Thoracic aorta (tissue), 2 donors: ENCODE measurements around the gene PHLDB2. TPM values are rescaled to one million over a fixed set of nuclear protein-coding genes. Genes with fewer than 3 reads are reported as not detected.
A peak's percentile ranks its signal among the peaks of the same experiment; 100 is the strongest.

Experiments
- ATAC-seq: fragments of 150-250 bp; one replicate; pipeline ENCODE4 v1.8.0; 2017; ENCODE audit warnings: low read depth; ENCODE audit not compliant: insufficient number of reproducible peaks, low FRiP score
- DNase-seq: peaks from one replicate; pipeline ENCODE4 v3.0.0-alpha.2; 2020; ENCODE audit warnings: low spot score
- H3K27ac ChIP-seq, 2 donors: fragments of 200-600 bp; sonication (generic); 1 replicate in 1 of 2; 2 replicates in 1 of 2; pipeline ENCODE4 v1.5.1; 2016; ENCODE audit warnings: mild to moderate bottlenecking in 2 of 2, moderate library complexity in 2 of 2
- H3K27me3 ChIP-seq: fragments of 200-600 bp; sonication (generic); replicated peaks from 2 replicates; pipeline ENCODE4 v1.6.0; 2016; ENCODE audit warnings: mild to moderate bottlenecking; ENCODE audit not compliant: insufficient read depth
- H3K36me3 ChIP-seq: fragments of 200-600 bp; sonication (generic); one replicate; pipeline ENCODE4 v1.5.1; 2016
- H3K4me1 ChIP-seq, 2 donors: fragments of 200-600 bp; sonication (generic); 1 replicate in 1 of 2; 2 replicates in 1 of 2; pipeline versions ENCODE4 v1.5.1 to v1.6.0; 2016; ENCODE audit warnings: low read depth in 2 of 2, mild to moderate bottlenecking in 1 of 2; ENCODE audit not compliant: control insufficient read depth in 1 of 2
- H3K4me3 ChIP-seq: fragments of 200-600 bp; sonication (generic); 2 replicates; pipeline ENCODE4 v1.5.1; 2016; ENCODE audit warnings: mild to moderate bottlenecking
- H3K9me3 ChIP-seq: fragments of 200-600 bp; sonication (generic); 2 replicates; pipeline ENCODE4 v1.5.1; 2016
- total RNA-seq, 2 donors: library from RNA; depleted of rRNA; stranded (reverse); fragments of >200 nt; gene quantifications; one replicate each; pipeline versions ENCODE4 v1.1.0 to v1.2.3, GENCODE V29; 2016
- TF ChIP-seq, protein P1 (sequence below): fragments of 200-600 bp; sonication (generic); IDR thresholded peaks from one replicate; pipeline ENCODE4 v1.5.1; 2019; ENCODE audit warnings: antibody characterized with exemption

PHLDB2 gene
- total RNA-seq, 2 donors from 2014 or later: 99.0 to 140 TPM

DNA sequence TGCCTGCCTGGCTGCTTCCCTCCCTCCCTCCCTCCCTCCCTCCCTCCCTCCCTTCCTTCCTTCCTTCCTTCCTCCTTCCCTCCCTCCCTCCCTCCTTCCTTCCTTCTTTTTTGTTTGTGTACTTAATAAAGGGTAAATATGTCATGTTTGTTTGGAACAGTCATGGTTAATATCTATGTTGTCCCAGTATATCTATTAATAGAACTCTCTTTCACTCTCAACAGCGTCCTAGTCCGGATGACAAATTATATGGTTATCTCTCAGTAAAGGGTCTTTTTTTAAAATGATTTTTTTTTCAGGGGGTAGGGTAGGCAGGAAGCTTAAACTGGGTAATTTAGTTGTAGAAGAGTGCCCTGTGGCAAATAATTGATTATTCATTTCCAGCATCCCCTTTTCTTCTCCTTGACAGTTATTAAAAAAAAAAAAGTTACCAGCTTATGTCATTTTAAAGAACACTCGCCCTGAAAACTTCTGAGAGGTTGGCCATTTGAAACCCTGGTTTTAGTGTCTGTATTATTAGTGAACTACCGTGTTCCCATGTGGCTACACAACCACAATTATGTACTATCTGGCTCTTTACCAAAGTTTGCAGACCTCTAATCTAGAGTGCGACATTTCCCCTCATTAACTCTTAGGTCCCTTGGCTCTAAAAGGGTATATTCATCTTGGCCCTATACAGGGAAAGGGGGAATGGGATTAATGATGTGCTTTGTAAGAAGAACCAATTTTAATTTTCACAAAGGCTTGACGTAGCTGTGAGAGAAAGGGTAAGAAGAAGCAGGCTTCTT lies 153.3 kb downstream of the PHLDB2 start:
- no peaks in the 10 kb centered on the region for H3K9me3 ChIP-seq
- no peak for ATAC-seq

DNA sequence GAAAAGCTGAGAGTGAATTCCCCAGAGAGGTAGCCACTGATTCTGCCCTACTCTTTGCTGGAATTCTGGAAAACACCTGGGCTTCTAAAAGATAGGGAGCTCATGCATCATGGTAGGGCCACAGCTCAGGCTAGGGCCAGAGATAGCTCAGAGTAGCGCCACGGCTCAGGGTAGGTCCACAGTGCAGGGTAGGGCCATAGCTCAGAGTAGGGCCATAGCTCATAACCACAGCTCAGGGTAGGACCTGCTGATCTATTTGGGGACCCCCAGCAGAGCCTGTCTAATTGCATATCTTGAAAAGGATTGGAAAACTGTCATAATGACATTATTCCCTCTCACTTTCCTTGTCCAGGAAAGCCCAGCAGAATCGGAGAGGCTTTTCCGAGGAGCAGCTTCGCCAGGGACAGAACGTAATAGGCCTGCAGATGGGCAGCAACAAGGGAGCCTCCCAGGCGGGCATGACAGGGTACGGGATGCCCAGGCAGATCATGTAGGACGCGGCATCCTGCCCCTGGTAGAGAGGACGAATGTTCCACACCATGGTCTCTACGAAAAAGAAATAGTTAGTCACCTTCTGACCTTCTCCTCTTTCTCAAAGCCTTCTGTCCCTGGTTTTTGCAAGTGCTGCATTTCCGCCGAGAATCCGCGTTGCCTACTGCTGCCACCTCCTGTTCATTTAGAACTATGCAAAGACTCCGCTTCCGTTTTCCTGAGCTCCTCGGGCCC lies 154.2 kb downstream of the PHLDB2 start:
- peak; percentile 81 for ATAC-seq
- TF ChIP-seq, protein P1, sequence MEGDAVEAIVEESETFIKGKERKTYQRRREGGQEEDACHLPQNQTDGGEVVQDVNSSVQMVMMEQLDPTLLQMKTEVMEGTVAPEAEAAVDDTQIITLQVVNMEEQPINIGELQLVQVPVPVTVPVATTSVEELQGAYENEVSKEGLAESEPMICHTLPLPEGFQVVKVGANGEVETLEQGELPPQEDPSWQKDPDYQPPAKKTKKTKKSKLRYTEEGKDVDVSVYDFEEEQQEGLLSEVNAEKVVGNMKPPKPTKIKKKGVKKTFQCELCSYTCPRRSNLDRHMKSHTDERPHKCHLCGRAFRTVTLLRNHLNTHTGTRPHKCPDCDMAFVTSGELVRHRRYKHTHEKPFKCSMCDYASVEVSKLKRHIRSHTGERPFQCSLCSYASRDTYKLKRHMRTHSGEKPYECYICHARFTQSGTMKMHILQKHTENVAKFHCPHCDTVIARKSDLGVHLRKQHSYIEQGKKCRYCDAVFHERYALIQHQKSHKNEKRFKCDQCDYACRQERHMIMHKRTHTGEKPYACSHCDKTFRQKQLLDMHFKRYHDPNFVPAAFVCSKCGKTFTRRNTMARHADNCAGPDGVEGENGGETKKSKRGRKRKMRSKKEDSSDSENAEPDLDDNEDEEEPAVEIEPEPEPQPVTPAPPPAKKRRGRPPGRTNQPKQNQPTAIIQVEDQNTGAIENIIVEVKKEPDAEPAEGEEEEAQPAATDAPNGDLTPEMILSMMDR: peak; percentile 76
- Histone ChIP-seq H3K36me3 (no peaks in the 10 kb centered on the region), H3K4me3 (peak overlapping the region; percentile 37), H3K27me3 (no peaks in the 10 kb centered on the region), H3K27ac (no peak overlapping the region), H3K9me3 (no peaks in the 10 kb centered on the region), H3K4me1 (peaks cover 3 to 29% of the 10 kb centered on the region in 2 donors)
- no peak for DNase-seq

More for the DNA sequence above, 153.3 kb downstream of the PHLDB2 start:
- H3K27me3 ChIP-seq: no peaks in the 10 kb centered on the region
- H3K36me3 ChIP-seq: no peaks in the 10 kb centered on the region
- H3K4me1 ChIP-seq: peaks cover 3 to 37% of the 10 kb centered on the region in 2 donors
- no peak for DNase-seq
- no peak overlapping the region for H3K4me3 ChIP-seq
- H3K27ac ChIP-seq: no peak overlapping the region
- TF ChIP-seq, protein P1: no peak

DNA sequence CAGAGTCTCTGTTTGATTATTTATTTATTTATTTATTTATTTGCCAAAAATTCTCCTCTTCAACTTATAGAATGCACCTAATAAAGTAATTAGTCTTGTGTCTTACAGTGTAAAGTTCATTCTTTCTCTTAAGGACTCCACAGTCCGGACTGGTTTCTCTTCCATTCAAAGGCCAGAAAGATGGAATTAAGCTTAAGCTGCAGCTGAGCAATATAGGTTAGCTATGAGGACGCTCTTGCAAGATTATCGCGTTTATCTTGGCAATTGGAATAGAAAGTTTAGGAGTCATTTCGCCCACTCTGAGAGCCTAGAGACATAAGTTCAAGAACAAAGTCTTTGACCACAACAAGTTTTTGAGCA lies 154.7 kb downstream of the PHLDB2 start:
- no peaks in the 10 kb centered on the region for H3K36me3 ChIP-seq
- TF ChIP-seq, protein P1: no peak
- peaks cover 0 to 25% of the 10 kb centered on the region in 2 donors for H3K4me1 ChIP-seq
- no peaks in the 10 kb centered on the region for H3K27me3 ChIP-seq
- no peak overlapping the region for H3K27ac ChIP-seq
- peak overlapping the region; percentile 37 for H3K4me3 ChIP-seq
- ATAC-seq (no peak), DNase-seq (no peak)
- no peaks in the 10 kb centered on the region for H3K9me3 ChIP-seq

DNA sequence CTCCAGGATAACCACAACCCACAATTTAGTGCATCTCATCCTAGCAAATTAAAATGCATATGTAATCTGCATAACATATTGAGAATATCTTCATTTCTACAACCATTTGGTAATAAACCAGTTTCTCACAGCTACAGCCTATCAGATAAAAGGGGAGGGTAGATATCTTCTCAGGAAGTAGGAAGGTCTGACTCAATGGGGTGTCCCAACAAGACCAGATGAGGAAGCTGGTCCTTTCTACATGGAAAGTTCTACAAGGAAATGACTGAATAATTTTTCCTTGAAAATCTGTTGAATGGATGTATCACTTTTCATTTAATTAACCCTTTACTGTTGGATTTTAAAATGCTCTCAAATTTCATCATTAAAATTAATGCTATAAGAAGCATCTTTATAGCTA lies 158.0 kb downstream of the PHLDB2 start:
- ATAC-seq (no peak), DNase-seq (no peak)
- no peaks in the 10 kb centered on the region for H3K36me3 ChIP-seq
- TF ChIP-seq, protein P1: no peak
- no peaks in the 10 kb centered on the region for H3K27me3 ChIP-seq
- H3K4me3 ChIP-seq: no peak overlapping the region
- no peaks in the 10 kb centered on the region for H3K9me3 ChIP-seq
- peaks cover 0 to 12% of the 10 kb centered on the region in 2 donors for H3K4me1 ChIP-seq
- H3K27ac ChIP-seq: no peak overlapping the region

DNA sequence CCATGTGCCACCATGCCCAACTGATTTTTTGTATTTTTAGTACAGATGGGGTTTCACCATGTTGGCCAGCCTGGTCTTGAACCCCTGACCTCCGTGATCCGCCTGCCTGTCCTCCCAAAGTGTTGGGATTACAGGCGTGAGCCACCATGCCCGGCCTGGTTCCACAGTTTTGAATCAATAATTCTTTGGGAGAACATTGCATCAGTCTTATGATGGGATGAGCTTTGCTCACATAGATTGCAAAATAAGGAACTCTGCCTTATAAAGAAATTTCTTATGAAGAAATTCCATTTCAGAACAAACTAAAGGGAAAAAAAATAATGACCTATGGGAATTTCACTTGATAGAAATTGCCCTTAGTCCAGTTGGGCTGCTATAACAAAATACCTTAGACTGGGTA lies 159.6 kb downstream of the PHLDB2 start:
- DNase-seq (no peak), ATAC-seq (no peak)
- Histone ChIP-seq H3K4me1 (no peaks in the 10 kb centered on the region), H3K27me3 (no peaks in the 10 kb centered on the region), H3K4me3 (no peak overlapping the region), H3K27ac (no peak overlapping the region), H3K36me3 (no peaks in the 10 kb centered on the region), H3K9me3 (no peaks in the 10 kb centered on the region)
- TF ChIP-seq, protein P1: no peak
